ENCODE data around the gene ZNF397.

ZNF397 gene

DNA sequence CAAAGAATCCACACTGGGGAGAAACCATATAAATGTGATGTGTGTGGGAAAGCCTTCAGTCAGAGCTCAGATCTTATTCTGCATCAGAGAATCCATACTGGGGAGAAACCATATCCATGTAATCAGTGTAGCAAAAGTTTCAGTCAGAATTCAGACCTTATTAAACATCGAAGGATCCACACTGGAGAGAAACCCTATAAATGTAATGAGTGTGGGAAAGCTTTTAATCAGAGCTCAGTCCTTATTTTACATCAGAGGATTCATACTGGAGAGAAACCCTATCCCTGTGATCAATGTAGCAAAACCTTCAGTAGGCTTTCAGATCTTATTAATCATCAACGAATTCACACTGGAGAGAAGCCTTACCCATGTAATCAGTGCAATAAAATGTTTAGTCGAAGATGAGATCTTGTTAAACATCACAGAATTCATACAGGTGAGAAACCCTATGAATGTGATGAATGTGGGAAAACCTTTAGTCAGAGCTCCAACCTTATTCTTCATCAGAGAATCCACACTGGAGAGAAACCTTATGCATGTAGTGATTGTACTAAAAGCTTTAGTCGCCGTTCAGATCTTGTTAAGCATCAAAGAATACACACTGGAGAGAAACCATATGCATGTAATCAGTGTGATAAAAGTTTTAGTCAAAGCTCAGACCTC lies 65.9 kb downstream of the ZNF397 start:
- no peak for DNase-seq
